Activated naive CD8-positive, alpha-beta T cell treated with anti-CD3 and anti-CD28 coated beads for 36 hours (primary cell): ENCODE results near the gene BRAF. TPM values are rescaled to one million over a fixed set of nuclear protein-coding genes. Genes with fewer than 3 reads are reported as not detected.
"Not testable (repeated sequence)": the region's sequence is repeated elsewhere in the genome, so short reads cannot be mapped to it uniquely, and the experiment has no call there.

Experiments used
- DNase-seq: peaks from one replicate; pipeline ENCODE4 v3.0.0; 2021
- H3K27ac Mint-ChIP-seq: one replicate; pipeline ENCODE4 v1.8.0; 2022; ENCODE audit warnings: mild to moderate bottlenecking, moderate library complexity, mixed read lengths
- H3K27me3 Mint-ChIP-seq: one replicate; pipeline ENCODE4 v1.8.0; 2022; ENCODE audit warnings: mild to moderate bottlenecking, mixed read lengths
- H3K36me3 Mint-ChIP-seq: one replicate; pipeline ENCODE4 v1.8.0; 2021; ENCODE audit warnings: mild to moderate bottlenecking, mixed read lengths
- H3K4me1 Mint-ChIP-seq: one replicate; pipeline ENCODE4 v1.8.0; 2021; ENCODE audit warnings: mixed read lengths
- H3K4me3 Mint-ChIP-seq: one replicate; pipeline ENCODE4 v1.8.0; 2022; ENCODE audit warnings: mild to moderate bottlenecking, moderate library complexity, mixed read lengths
- H3K9me3 Mint-ChIP-seq: one replicate; pipeline ENCODE4 v1.8.0; 2022; ENCODE audit warnings: mixed read lengths
- total RNA-seq, 2 experiments: library from RNA; stranded (reverse); gene quantifications; one replicate each; pipeline ENCODE4 v1.2.3, GENCODE V29; 2021

Gene BRAF
- total RNA-seq, 2 experiments from 2014 or later = 26.6 to 27.0 TPM

- Mint-ChIP-seq H3K9me3 (no peaks in the 10 kb centered on the region), H3K27me3 (no peaks in the 10 kb centered on the region), H3K27ac (peak within 1 kb of the TSS; percentile 76), H3K36me3 (peaks cover 10% of the 10 kb centered on the region), H3K4me3 (peak within 1 kb of the TSS; percentile 89), H3K4me1 (peaks cover 27% of the 10 kb centered on the region)
- DNase-seq = peak; percentile 65
Measured at GRCh38 chr7:140672382-140673062, 252.2 kb downstream of the BRAF start, which contains the start of gene ADCK2. Gene ADCK2, plus strand, starts transcription at chr7:140672945. Its CDS starts 386 bp downstream, at chr7:140673331.

GRCh38 chr7:140671966-140672365 is 252.8 kb downstream of the BRAF start:
- Mint-ChIP-seq H3K27ac (peak overlapping the region; percentile 76), H3K27me3 (no peaks in the 10 kb centered on the region)
- no peak for DNase-seq

GRCh38 chr7:140670343-140670935 is 254.3 kb downstream of the BRAF start:
- Mint-ChIP-seq H3K9me3 (no peaks in the 10 kb centered on the region), H3K4me1 (peaks cover 21% of the 10 kb centered on the region), H3K27ac (no peak overlapping the region), H3K4me3 (no peak overlapping the region), H3K36me3 (peaks cover 4% of the 10 kb centered on the region), H3K27me3 (no peaks in the 10 kb centered on the region)
- DNase-seq = no peak

More at GRCh38 chr7:140671966-140672365, 252.8 kb downstream of the BRAF start:
- Mint-ChIP-seq H3K36me3 (peaks cover 10% of the 10 kb centered on the region), H3K4me3 (peak overlapping the region; percentile 74), H3K4me1 (peaks cover 27% of the 10 kb centered on the region), H3K9me3 (no peaks in the 10 kb centered on the region)

- not testable (repeated sequence) for H3K27ac Mint-ChIP-seq, H3K36me3 Mint-ChIP-seq, H3K4me3 Mint-ChIP-seq, H3K9me3 Mint-ChIP-seq, H3K27me3 Mint-ChIP-seq, DNase-seq
- peaks cover 17% of the 10 kb centered on the region for H3K4me1 Mint-ChIP-seq
Measured at GRCh38 chr7:140669862-140670261, 254.9 kb downstream of the BRAF start.

GRCh38 chr7:140669352-140669751 is 255.4 kb downstream of the BRAF start:
- H3K27ac Mint-ChIP-seq = no peak overlapping the region
- no peak for DNase-seq
- no peaks in the 10 kb centered on the region for H3K27me3 Mint-ChIP-seq
- H3K4me1 Mint-ChIP-seq = peaks cover 13% of the 10 kb centered on the region
- no peaks in the 10 kb centered on the region for H3K9me3 Mint-ChIP-seq
- H3K4me3 Mint-ChIP-seq = no peak overlapping the region
- no peaks in the 10 kb centered on the region for H3K36me3 Mint-ChIP-seq

Other genes with a start within 250 kb of the BRAF start
- gene NDUFB2, start 228.2 kb downstream of the BRAF start, total RNA-seq = 100 to 1,000 TPM; 175 to 196 TPM
- gene MRPS33, start 90.0 kb upstream of the BRAF start, total RNA-seq = 100 to 1,000 TPM; 111 to 116 TPM
- under 1 TPM; 0.06 to 0.21 TPM for gene TMEM178B, start 149.1 kb upstream of the BRAF start, total RNA-seq